ENCODE results near the gene GPR82.

GPR82 gene

DNA sequence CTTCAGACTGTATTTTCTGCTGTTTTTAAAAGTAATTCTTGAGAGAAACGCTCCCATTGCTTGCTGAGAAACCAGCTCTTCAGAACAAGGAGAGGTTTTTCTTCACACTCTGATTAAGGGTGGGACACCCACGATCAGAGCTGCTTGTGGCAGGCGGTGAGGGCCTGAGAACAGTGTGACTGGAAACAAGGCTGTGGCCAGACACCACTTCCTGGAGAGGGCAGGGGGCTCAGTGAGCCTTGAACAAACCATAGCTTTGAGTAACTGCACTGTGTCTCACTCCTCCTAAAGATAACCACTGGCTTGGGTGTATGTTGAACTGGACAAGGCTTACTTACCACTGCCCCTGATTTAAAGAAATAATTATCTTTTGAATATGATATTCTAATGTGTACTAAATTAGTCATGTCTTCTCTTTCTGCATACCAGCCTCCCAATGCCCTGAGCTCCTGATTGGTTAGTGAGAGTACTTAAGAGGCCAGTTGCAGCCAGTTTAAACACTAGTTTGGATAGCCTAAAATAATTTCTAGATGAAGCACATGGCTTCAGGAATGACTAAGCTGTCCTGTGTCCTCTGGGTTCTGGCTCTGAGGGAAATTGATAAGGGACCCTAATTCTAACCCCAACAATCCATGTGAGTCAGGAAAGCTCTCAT is 3.7 kb upstream of the GPR82 start:
- no peak for DNase-seq

DNA sequence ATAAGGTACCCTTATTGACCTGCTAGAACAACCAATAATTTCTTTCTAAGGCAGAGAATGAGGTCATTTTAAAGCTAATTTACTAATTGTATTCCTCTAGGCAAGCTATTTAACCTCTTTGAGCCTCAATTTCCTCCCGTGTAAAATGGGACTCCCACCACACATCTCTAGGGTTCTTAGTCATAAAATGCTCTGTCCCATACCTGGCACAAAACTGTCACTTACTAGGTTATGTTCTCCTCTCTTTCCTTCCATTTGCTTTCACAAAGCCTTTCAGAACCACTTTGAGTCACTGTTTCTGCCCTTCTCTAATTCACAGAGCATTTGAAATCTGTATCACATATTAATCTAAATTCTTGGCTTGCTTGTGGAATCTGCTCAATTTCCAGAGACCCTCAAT is 2.4 kb upstream of the GPR82 start:
- no peak for DNase-seq

DNA sequence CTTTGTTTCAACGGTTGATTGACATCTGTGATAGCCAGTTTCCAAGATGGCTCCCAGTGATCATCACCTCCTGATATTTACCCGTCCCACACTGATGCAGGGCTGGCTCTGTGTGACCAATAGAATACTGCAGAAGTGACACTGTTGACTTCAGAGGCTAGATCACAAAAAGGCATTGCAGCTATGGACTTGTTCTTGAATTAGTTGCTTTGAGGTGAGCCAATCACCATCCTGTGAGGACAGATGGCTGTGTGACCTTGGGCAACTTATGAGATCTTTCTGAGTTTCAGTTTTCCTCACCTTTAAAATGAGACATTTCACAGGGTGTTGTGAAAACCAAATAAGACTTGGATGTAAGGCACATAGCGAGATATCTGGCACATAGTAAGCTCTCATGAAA is 1.8 kb upstream of the GPR82 start:
- DNase-seq, result no peak

DNA sequence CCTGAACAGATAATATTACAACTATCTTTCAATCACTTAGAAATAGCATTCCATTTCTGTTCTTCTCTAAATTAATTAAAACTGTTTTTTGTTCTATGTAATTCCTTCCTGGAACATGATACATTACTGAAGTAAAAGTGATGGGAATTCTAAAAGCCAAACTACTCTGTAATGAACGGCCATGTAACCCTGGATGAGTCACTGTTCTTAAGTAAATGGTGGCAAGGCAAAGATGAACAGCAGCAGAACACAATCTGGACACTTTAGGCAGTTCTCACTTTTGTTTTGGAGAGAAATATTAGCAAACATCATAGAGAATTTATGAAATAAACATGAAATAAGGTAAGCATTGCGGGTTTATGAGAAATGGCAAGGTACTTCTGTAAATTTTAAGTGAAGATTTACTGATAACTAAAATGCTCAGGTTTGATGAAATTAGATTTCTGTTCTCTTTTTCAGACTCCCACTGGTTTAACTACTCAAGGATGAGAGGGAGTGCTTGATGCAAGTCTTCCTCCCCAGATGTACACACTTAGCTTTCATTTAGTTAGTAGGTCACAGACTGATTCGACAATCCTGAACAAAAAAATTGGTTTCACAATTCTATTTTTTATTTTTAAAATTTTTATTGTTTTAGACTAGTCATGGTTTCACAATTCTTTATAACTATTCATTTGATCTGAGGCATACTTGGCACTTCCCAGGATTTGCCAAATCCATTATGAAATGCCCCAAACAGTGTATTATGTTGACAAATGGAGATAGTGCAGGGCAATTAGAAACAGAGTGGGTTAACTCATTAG is 964 bp upstream of the GPR82 start:
- DNase-seq, result no peak

DNA sequence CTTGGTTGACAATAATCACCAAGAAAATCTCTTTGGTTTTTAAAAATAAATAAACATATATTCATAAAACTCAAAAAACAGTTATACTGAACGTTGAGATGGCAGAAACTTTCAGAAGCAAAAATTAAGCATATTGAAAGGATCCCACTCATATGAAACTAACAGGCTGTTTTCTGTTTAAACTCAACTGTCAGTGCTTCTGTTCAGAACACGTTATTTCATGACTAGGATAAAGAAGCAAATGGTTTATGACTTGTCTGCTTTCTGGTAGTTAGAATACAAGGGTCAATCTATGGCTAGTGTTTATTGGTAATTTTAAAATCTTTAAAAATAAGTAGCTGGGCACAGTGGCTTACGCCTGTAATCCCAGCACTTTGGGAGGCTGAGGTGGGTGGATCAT is 4.1 kb downstream of the GPR82 start:
- no peak for DNase-seq

DNA sequence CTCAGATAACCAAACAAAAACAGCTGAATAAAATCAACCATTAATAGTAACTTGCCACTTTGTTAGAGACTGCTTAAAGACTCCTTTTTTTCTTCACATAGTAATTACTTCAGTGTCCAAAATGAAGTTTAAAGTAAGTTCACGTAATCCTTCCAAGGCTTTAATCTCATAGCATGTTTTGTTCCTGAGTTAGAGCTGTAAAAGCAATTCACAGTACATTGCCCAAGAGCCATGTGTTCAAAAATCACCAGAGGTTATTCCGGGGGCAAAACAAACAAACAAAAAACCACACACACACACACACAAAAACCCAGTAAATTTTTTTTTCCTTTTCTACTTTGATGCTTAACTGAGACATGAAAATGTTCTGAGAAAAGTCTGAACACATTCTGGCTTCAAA is 6.1 kb downstream of the GPR82 start:
- DNase-seq, result no peak

DNA sequence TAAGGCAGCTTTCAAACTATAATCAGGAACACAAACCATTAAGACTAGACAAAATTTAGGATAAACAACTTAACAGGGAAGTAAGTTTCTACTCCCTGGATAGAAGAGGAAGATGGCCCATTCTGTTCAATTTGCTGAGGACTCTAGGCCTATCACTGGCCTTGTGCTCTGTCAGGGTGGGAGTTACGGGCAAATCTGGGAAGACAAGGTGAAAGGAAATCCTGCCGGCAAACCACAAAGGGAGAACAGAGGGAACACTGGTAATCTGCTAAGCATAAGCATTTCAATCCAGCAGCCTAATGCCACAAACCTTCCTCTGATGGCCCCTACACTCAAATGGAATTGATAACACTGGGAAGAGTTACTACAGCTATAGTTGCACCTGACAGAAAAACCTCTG is 8.3 kb downstream of the GPR82 start:
- no peak for DNase-seq

DNA sequence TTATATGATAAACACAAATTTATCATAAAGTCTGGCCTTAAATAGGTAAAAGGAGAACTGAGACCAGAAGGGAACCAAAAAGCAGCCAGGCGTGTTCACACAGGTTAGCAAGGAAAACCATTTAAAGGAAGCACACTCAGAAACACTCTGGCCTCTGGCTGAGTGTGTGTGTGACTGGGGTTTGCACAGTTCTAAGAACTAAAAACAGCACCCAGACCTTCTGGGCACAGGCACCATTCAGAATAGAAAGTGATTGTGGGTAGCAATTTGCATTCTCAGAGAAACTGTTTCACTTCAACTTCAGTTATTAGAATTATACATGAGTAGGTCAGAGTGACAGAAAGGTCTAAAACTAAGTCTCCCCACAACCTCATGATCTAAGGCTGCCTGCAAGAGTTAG is 10.0 kb downstream of the GPR82 start:
- DNase-seq, result no peak

DNA sequence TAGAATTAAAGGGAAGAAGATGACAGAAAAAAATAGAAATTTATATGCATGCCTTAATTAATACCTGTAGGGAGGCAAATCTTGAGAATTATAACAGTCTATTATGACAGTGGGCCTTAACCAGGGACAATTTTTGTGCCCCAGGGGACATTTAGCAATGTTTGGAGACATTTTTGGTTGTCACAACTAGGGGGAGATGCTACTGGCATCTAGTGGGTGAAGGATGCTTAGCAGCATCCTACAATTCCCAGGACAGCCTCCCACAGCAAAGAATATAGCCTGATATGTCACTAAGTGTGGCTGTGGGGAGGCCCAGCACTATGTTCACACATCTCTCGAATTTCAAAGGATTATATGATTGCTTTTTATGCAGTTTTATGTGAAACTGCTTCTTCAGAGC is 10.5 kb downstream of the GPR82 start:
- no peak for DNase-seq

DNA sequence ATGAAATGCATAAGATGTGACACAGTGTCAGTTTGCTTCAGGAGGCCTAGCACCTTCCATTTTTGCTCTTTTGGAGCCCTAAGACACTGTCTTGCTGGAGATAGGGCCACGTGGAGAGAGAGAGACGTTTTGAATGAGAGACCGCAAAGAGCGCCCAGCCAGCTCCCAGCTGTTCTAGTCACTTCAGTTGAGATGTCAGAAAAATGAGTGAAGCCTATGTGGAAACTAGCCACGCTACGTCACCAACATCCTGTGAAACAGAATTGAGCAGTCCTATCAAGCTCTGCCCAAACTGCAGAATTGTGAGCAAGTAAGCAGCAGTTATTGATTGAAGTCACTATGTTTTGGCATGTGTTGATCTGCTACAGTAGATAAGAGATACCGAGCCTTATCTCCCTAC is 13.1 kb downstream of the GPR82 start:
- no peak for DNase-seq

DNA sequence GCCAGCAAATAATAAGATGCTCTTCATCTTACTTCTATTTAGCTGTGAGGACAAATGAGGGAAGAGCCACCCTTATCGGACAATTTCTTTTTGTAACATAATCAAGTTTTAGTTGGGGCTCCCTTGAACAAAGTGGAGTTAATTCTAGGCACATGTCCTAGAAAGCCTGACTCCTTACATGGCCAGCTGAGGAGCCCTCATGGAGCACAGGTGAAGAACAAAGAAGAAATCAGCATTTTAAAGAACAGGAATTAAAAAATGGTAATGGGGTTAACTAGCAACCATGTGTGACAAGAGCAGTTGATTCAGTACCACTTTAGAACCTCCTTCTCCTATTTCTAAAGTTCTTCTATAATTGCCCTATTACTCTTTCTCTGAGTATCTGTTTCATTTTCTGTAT is 15.9 kb downstream of the GPR82 start:
- DNase-seq, result no peak

DNA sequence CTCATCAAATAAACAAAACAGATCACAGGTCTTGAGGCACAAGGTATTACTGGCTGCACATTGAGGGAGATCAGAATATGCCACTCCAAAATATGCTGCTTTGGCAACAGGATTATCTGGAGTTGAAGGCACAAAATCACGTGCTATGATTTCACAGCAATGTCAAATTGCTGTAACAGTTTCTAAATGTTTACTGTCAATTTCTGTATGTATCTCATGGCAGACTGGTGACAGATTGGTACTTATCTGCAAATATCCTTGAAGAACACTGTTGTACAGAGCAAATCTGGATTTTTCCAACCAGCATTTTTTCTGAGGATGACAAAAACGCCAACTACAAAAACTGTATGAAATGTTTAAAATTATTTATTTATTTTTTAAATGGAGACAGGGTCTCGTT is 26.7 kb downstream of the GPR82 start:
- DNase-seq, result no peak

DNA sequence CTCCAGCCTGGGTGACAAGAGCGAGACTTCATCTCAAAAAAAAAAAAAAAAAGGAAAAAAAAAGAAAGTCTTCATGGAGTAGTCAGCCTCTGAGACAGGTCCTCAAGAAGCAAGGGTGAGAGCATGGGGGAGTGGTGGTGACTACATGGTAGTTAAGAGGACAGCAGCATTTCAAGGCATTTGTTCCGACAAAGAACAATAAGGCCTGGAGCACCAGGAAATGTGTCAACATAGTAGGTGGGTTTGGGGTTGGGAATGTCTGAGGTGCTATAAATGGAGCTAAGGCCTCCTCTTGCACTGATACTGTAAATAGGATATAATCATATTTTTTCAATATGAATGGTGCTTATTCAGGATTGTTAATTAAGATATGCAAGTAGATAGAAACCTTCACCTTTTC is 34.4 kb downstream of the GPR82 start:
- DNase-seq, result no peak

DNA sequence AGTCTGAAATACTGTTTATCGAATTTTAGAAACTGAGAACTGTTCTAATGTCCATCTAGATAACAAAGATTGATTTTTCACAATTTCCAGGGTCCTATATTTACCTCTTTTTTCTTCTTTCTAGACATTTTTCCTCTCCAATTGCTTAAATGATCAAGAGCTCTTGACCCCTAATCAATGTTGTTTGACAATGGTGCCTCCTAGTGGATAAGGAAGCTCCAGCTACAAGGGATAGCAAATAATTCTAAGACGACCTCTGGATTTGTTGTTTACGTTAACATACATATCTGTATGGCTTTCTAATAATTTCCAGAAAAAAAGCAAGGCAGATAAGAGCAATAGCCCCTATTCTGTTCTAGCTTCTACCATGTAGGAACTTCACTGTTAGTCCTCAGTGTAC is 35.8 kb downstream of the GPR82 start:
- no peak for DNase-seq

DNA sequence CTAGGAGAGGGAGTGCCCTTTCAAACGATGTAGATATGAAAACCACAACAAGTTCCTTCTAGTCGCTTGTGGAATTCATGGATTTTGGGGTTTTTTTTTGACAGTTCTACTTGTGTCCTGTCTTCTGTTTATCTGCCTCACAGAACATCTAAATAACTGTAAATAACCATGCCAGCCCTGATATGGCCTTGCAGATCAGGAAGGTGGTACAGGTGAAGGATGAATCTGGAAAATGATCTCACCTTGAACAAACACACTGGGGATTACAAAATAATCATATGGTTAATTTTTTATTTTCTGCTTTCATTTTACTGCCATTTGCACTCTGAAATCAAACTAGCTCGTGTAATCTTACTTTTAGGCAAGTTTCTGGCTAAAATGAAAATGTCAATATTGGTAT is 37.2 kb downstream of the GPR82 start:
- DNase-seq, result no peak

DNA sequence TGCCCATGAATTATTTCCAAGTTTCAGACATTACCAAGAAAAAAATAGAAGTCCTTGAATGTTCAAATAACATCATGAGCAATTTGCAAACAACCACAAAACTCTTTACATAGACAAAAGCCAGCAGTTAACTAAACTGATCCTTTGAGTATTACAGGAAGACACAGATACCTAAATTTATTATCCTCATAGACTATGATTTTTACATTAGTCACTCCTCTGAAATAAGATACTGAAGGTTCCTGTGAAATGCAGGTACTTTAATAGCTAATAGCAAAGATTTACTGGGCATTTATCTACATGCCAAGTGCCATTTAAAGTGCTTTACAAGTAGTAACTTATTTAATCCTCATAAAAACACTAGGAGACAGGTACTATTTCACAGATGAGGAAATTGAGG is 37.7 kb downstream of the GPR82 start:
- no peak for DNase-seq

DNA sequence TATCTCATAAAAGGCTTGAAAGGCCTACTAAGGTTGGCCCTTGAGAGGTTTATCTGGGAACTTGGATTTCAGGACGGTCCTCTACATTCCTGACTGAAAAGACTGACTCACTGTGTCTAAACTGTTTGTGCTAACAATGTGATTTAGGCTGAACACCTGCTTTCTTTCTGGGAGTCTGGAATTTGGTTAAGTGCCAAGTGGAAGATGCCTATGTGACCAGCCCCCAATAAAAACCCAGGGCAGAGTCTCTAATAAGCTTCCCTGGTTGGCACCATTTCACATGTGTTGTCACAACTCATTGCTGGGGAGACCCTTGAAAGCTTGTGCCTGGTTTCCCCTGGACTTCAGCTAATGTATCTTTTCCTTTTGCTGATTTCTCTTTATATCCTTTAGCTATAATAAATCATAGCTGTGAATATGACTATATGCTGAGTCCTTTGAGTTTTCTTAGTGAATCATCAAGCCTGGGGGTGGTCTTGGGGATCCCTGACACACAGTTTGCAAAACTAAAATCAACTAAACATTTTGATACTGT is 55.1 kb downstream of the GPR82 start:
- DNase-seq, result no peak
